PC-3 (cell line): Measurements from ENCODE around the gene CHST8.

Source experiments
- CTCF ChIP-seq: fragments of 300-600 bp; sonication (generic); conservative IDR thresholded peaks from 2 replicates; pipeline ENCODE4 v1.5.1; 2017; ENCODE audit warnings: antibody characterized with exemption, low read depth, mild to moderate bottlenecking, low read length
- EZH2phosphoT487 ChIP-seq: fragments of 300-600 bp; sonication (generic); IDR thresholded peaks from 2 replicates; pipeline ENCODE4 v1.6.1; 2018; ENCODE audit warnings: mild to moderate bottlenecking, antibody characterized with exemption, low read length, borderline replicate concordance

GRCh38 chr19:33574824-33575223 lies 46.9 kb upstream of the CHST8 start:
- TF ChIP-seq CTCF (no peak), EZH2phosphoT487 (no peak)
